Endothelial cell of umbilical vein (primary cell): ENCODE measurements around the gene FOXL3. TPM values are rescaled to one million over a fixed set of nuclear protein-coding genes. Genes with fewer than 3 reads are reported as not detected.

Source experiments
- BruUV-seq: library from RNA; stranded (reverse); fragments of 400-500 nt; replicated peaks from 2 replicates; lab custom pipeline; 2021; lab: Mats Ljungman, UMichigan
- CTCF ChIA-PET: fragments of 300-600, 350-600 bp; sonication (Branson Sonifier 250); formaldehyde crosslinking; loops from one replicate; lab custom pipeline; 2021; ENCODE audit warnings: antibody characterized with exemption, inconsistent platforms; lab: Charles Lee
- POLR2A ChIA-PET: fragments of 300-600, 350-600 bp; sonication (Branson Sonifier 250); formaldehyde crosslinking; loops from one replicate; lab custom pipeline; 2021; ENCODE audit warnings: antibody characterized with exemption, inconsistent platforms; lab: Charles Lee
- DNase-seq: peaks from one replicate; pipeline ENCODE4 v3.0.0-alpha.2; 2011; ENCODE audit warnings: low read depth, low spot score
- FAIRE-seq: peaks from 2 replicates; lab custom pipeline; 2011; peaks lifted over from hg19 to GRCh38; lab: Jason Lieb, UNC
- H2AFZ ChIP-seq: 2 replicates; pipeline ENCODE4 v1.6.0; 2012; ENCODE audit warnings: low read depth, low read length, control low read depth, inconsistent platforms
- H3K27ac ChIP-seq: 2 replicates; pipeline ENCODE4 v1.5.1; 2011; ENCODE audit warnings: low read depth, mild to moderate bottlenecking, control low read depth, low read length, moderate library complexity; ENCODE audit not compliant: insufficient read depth
- H3K27me3 ChIP-seq, 2 experiments: 2 replicates each; pipeline versions ENCODE4 v1.6.0 to v1.6.1; 2011; ENCODE audit warnings: low read length in 2 of 2, mixed read lengths in 1 of 2; ENCODE audit not compliant: control insufficient read depth in 2 of 2, insufficient read depth in 2 of 2
- H3K36me3 ChIP-seq, 2 experiments: 2 replicates in 1 of 2; 3 replicates in 1 of 2; pipeline ENCODE4 v1.5.1; 2011; ENCODE audit warnings: low read length in 2 of 2, mild to moderate bottlenecking in 1 of 2, moderate library complexity in 1 of 2; ENCODE audit not compliant: control insufficient read depth in 2 of 2, insufficient read depth in 2 of 2; ENCODE audit errors: extremely low read depth in 1 of 2
- H3K4me1 ChIP-seq: 3 replicates; pipeline ENCODE4 v1.5.1; 2011; ENCODE audit warnings: mild to moderate bottlenecking, low read length; ENCODE audit not compliant: control insufficient read depth, insufficient read depth; ENCODE audit errors: extremely low read depth
- H3K4me2 ChIP-seq: 2 replicates; pipeline ENCODE4 v1.6.1; 2011; ENCODE audit warnings: low read length, control low read depth, mixed read lengths; ENCODE audit not compliant: insufficient read depth
- H3K4me3 ChIP-seq, 3 experiments: fragments of 200-600 bp in 1 of 3; sonication (generic), shearing (Covaris generic) in 1 of 3; replicated peaks in 1 of 3; 2 replicates each; pipeline ENCODE4 v1.5.1; 2011 to 2016; ENCODE audit warnings: control low read depth in 3 of 3, low read length in 3 of 3, mild to moderate bottlenecking in 2 of 3, inconsistent platforms in 1 of 3, low read depth in 1 of 3, moderate library complexity in 1 of 3; ENCODE audit not compliant: insufficient read depth in 1 of 3
- H3K79me2 ChIP-seq: 2 replicates; pipeline ENCODE4 v1.6.0; 2012; ENCODE audit warnings: low read length, inconsistent platforms; ENCODE audit not compliant: control insufficient read depth, insufficient read depth
- H3K9ac ChIP-seq: replicated peaks from 2 replicates; pipeline ENCODE3; 2011; ENCODE audit warnings: low read length, control low read depth; ENCODE audit not compliant: insufficient read depth; ENCODE audit errors: extremely low read depth
- H3K9me1 ChIP-seq: replicated peaks from 3 replicates; pipeline ENCODE4 v1.6.0; 2011; ENCODE audit warnings: mild to moderate bottlenecking, low read length; ENCODE audit not compliant: control insufficient read depth, insufficient read depth; ENCODE audit errors: extremely low read depth
- H3K9me3 ChIP-seq: replicated peaks from 2 replicates; pipeline ENCODE4 v1.5.1; 2012; ENCODE audit warnings: low read length, inconsistent platforms; ENCODE audit not compliant: control insufficient read depth, insufficient read depth
- H4K20me1 ChIP-seq: replicated peaks from 2 replicates; pipeline ENCODE3; 2011; ENCODE audit warnings: mild to moderate bottlenecking, low read length; ENCODE audit not compliant: control insufficient read depth, insufficient read depth; ENCODE audit errors: extremely low read depth
- EZH2 ChIP-seq: IDR thresholded peaks from 2 replicates; pipeline ENCODE4 v1.6.1; 2012; ENCODE audit warnings: borderline replicate concordance, low read depth, mild to moderate bottlenecking, moderate library complexity, low read length, inconsistent platforms; ENCODE audit not compliant: severe bottlenecking
- FOS ChIP-seq: IDR thresholded peaks from 2 replicates; pipeline ENCODE4 v1.6.1; 2011; ENCODE audit warnings: mild to moderate bottlenecking, low read length, moderate library complexity, borderline replicate concordance; ENCODE audit not compliant: insufficient read depth
- GATA2 ChIP-seq: IDR thresholded peaks from 2 replicates; pipeline ENCODE4 v1.7.0; 2011; ENCODE audit warnings: low read depth, mild to moderate bottlenecking, moderate library complexity, mixed read lengths, low read length; ENCODE audit not compliant: insufficient read length, insufficient read depth
- JUN ChIP-seq: IDR thresholded peaks from 2 replicates; pipeline ENCODE4 v1.6.1; 2011; ENCODE audit warnings: borderline replicate concordance, low read depth; ENCODE audit not compliant: insufficient read length, insufficient read depth
- MYC ChIP-seq: IDR thresholded peaks from one replicate; pipeline ENCODE4 v1.6.1; 2011; ENCODE audit warnings: mild to moderate bottlenecking, low read depth, low read length
- POLR2A ChIP-seq: IDR thresholded peaks from 2 replicates; pipeline ENCODE4 v1.6.1; 2012; ENCODE audit warnings: low read depth, mild to moderate bottlenecking, control low read depth, low read length
- POLR2AphosphoS5 ChIP-seq: IDR thresholded peaks from 2 replicates; pipeline ENCODE4 v1.6.1; 2012; ENCODE audit warnings: low read depth, mild to moderate bottlenecking, control low read depth, low read length, moderate library complexity; ENCODE audit not compliant: insufficient read depth
- dilution Hi-C: fragments of 300-500 bp; cut with MboI; formaldehyde crosslinking; loops from one replicate; pipeline ENCODE4 v1.15.0; 2019; ENCODE audit warnings: low sequenced_read_pairs; ENCODE audit not compliant: extremely low pct_ligation_motif_present
- intact Hi-C: fragments of 100-400 bp; cut with micrococcal nuclease; formaldehyde crosslinking; loops from one replicate; pipeline ENCODE4 v1.10.0; 2022
- polyA plus RNA-seq, 4 experiments: library from polyadenylated mRNA; depleted of rRNA in 3 of 4; stranded (reverse) in 3 of 4; unstranded in 1 of 4; fragments of >200 nt; gene quantifications; 2 replicates each; pipeline versions ENCODE4 v1.2.1 to v1.2.3, GENCODE V29; 2011 to 2012; ENCODE audit warnings: missing spikeins in 1 of 4
- total RNA-seq: library from RNA; stranded (reverse); gene quantifications from 2 replicates; pipeline ENCODE4 v1.2.3, GENCODE V29; 2021
- TF ChIP-seq, protein P1 (sequence below): IDR thresholded peaks from 2 replicates; pipeline ENCODE4 v1.6.1; 2011; ENCODE audit not compliant: insufficient read depth, insufficient read length
- TF ChIP-seq, protein P2 (sequence below), 2 donors: IDR thresholded peaks; 1 replicate in 1 of 2; 2 replicates in 1 of 2; pipeline ENCODE4 v1.5.1; 2011; ENCODE audit warnings: low read length in 2 of 2, mild to moderate bottlenecking in 2 of 2, moderate library complexity in 2 of 2, control low read depth in 1 of 2, inconsistent platforms in 1 of 2, low read depth in 1 of 2; ENCODE audit not compliant: insufficient read depth in 1 of 2; ENCODE audit errors: extremely low read depth in 1 of 2

The FOXL3 gene
- total and polyA plus RNA-seq, 2 donors (not counting 3 experiments of a cell fraction or from before 2014, with no cell fraction given), result not detected

DNA sequence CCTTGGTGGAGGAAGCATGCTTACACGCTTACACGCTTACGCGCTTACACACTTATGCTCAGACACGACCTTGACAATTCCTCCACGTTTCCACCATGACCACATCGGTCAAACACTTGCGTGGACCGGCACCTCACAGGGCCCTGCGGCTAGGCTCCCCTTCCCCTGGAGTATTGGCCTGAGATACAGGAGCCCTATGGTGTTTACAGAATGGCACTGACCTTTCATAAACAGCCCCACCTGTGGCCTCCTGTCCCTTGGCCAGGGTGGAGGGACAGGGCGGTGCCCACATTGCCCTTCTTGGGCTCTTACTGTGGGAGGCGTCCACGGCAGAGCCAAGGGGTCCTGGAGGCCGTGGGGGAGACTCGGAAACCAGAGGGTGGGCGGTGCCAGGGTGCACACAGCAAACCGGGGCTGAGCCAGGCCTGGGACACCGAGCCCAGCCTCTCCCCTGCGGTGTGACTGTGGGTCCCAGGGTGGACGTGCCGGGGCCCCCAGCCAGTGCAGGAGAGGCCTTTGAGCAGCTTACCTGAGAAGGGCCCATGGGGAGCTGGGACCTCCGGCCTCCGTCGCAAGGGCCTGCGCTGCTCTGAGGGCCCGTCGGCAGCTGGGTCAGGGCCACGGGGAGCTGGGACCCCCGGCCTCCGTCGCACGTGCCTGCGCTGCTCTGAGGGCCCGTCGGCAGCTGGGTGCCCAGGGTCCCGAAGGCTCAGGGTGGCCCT lies 44.2 kb upstream of the FOXL3 start:
- ChIA-PET CTCF (no interaction called here), POLR2A (no interaction called here)
- BruUV-seq, result no TSS peak
- no peaks in the 10 kb centered on the region for H3K79me2 ChIP-seq
- H3K4me2 ChIP-seq, result no peak overlapping the region
- no peak overlapping the region for H3K27ac ChIP-seq
- DNase-seq, result no peak
- dilution Hi-C loops (no loop called here), intact Hi-C loops (no loop called here)
- H3K36me3 ChIP-seq, result no peaks in the 10 kb centered on the region
- H3K9ac ChIP-seq, result no peak overlapping the region
- no peaks in the 10 kb centered on the region for H4K20me1 ChIP-seq
- no peaks in the 10 kb centered on the region for H3K9me3 ChIP-seq
- no peak overlapping the region for H3K4me3 ChIP-seq
- H3K27me3 ChIP-seq, result no peaks in the 10 kb centered on the region
- no peak for TF ChIP-seq MYC
- no peak for TF ChIP-seq POLR2A
- TF ChIP-seq EZH2, result no peak
- TF ChIP-seq, protein P1, sequence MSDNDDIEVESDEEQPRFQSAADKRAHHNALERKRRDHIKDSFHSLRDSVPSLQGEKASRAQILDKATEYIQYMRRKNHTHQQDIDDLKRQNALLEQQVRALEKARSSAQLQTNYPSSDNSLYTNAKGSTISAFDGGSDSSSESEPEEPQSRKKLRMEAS, result no peak
- TF ChIP-seq GATA2, result no peak
- no peak for TF ChIP-seq FOS
- no peak for TF ChIP-seq JUN
- H2AFZ ChIP-seq, result no peak overlapping the region
- no peaks in the 10 kb centered on the region for H3K9me1 ChIP-seq
- H3K4me1 ChIP-seq, result no peaks in the 10 kb centered on the region
- no peak for FAIRE-seq

DNA sequence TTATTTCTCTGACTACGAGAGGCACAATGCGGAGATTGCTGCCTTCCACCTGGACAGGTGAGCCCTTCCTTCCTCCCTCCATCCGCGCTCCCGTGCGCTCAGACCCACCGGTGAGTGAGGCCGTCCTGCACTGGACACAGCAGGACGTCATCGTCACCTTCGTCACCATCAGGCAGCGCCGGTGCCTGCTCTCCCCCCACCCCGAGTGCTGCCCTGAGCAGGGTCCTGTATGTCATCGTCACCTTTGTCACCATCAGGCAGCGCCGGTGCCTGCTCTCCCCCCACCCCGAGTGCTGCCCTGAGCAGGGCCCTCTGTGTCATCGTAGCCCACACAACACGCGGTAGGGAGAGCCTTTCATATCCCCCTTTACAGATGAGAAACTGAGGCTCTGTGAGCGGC lies 43.5 kb upstream of the FOXL3 start:
- DNase-seq (no peak), FAIRE-seq (no peak)
- H3K9me3 ChIP-seq, result no peaks in the 10 kb centered on the region
- no peak overlapping the region for H3K9ac ChIP-seq
- no peaks in the 10 kb centered on the region for H3K4me1 ChIP-seq
- no peak overlapping the region for H3K4me3 ChIP-seq
- no peaks in the 10 kb centered on the region for H3K9me1 ChIP-seq
- no peak overlapping the region for H2AFZ ChIP-seq
- H4K20me1 ChIP-seq, result no peaks in the 10 kb centered on the region
- BruUV-seq, result no TSS peak
- dilution Hi-C loops, result no loop called here
- CTCF ChIA-PET, result no interaction called here
- no peaks in the 10 kb centered on the region for H3K27me3 ChIP-seq
- POLR2A ChIA-PET, result no interaction called here
- TF ChIP-seq, protein P2, sequence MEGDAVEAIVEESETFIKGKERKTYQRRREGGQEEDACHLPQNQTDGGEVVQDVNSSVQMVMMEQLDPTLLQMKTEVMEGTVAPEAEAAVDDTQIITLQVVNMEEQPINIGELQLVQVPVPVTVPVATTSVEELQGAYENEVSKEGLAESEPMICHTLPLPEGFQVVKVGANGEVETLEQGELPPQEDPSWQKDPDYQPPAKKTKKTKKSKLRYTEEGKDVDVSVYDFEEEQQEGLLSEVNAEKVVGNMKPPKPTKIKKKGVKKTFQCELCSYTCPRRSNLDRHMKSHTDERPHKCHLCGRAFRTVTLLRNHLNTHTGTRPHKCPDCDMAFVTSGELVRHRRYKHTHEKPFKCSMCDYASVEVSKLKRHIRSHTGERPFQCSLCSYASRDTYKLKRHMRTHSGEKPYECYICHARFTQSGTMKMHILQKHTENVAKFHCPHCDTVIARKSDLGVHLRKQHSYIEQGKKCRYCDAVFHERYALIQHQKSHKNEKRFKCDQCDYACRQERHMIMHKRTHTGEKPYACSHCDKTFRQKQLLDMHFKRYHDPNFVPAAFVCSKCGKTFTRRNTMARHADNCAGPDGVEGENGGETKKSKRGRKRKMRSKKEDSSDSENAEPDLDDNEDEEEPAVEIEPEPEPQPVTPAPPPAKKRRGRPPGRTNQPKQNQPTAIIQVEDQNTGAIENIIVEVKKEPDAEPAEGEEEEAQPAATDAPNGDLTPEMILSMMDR (IDR thresholded peaks at IDR 0.05; ENCODE audit: extremely low read depth in 1 of 2, insufficient read depth in 1 of 2, low read depth in 1 of 2, low read length in 2 of 2), result no peak
- TF ChIP-seq GATA2 (no peak), MYC (no peak), POLR2A (no peak), FOS (no peak), POLR2AphosphoS5 (no peak), EZH2 (no peak), JUN (no peak)
- TF ChIP-seq, protein P1, result no peak
- no peaks in the 10 kb centered on the region for H3K79me2 ChIP-seq
- no peak overlapping the region for H3K27ac ChIP-seq
- peaks cover 0 to 2% of the 10 kb centered on the region in 2 experiments for H3K36me3 ChIP-seq
- no peak overlapping the region for H3K4me2 ChIP-seq
- intact Hi-C loops, result no loop called here
